Vagina (tissue), 2 donors: Measurements from ENCODE around the gene UBE2F. TPM values are rescaled to one million over a fixed set of nuclear protein-coding genes. Genes with fewer than 3 reads are reported as not detected.

ENCODE experiments used
- DNase-seq, 2 donors: peaks; one replicate each; pipeline ENCODE4 v3.0.0-alpha.2; 2017; ENCODE audit errors: extremely low spot score in 2 of 2
- H3K27ac ChIP-seq: fragments of 200-600 bp; sonication (generic); one replicate; pipeline ENCODE4 v1.5.1; 2019
- H3K27me3 ChIP-seq: fragments of 200-600 bp; sonication (generic); one replicate; pipeline ENCODE4 v1.5.1; 2019
- H3K36me3 ChIP-seq, 2 donors: fragments of 200-600 bp; sonication (generic); one replicate each; pipeline ENCODE4 v1.5.1; 2017 to 2019
- H3K4me1 ChIP-seq: fragments of 200-600 bp; sonication (generic); one replicate; pipeline ENCODE4 v1.5.1; 2019
- H3K4me3 ChIP-seq, 2 donors: fragments of 200-600 bp; sonication (generic); 1 replicate in 1 of 2; 2 replicates in 1 of 2; pipeline ENCODE4 v1.5.1; 2016 to 2019
- H3K9me3 ChIP-seq: fragments of 200-600 bp; sonication (generic); one replicate; pipeline ENCODE4 v1.5.1; 2019
- CTCF ChIP-seq, 3 experiments: fragments of 450-650 bp in 2 of 3; fragments of 200-600 bp in 1 of 3; sonication (generic) in 1 of 3; IDR thresholded peaks; one replicate each; pipeline ENCODE4 v1.5.1; 2017 to 2019; ENCODE audit warnings: antibody characterized with exemption in 3 of 3, mild to moderate bottlenecking in 2 of 3, moderate library complexity in 2 of 3
- POLR2A ChIP-seq, 2 donors: fragments of 450-650 bp; IDR thresholded peaks; one replicate each; pipeline ENCODE4 v1.6.1; 2017; ENCODE audit warnings: antibody characterized with exemption in 2 of 2, mild to moderate bottlenecking in 2 of 2, moderate library complexity in 2 of 2
- POLR2AphosphoS5 ChIP-seq, 2 donors: sonication (generic); formaldehyde crosslinking; IDR thresholded peaks; one replicate each; pipeline ENCODE4 v1.9.0; 2017; ENCODE audit warnings: antibody characterized with exemption in 2 of 2, mild to moderate bottlenecking in 2 of 2, low read depth in 1 of 2; ENCODE audit not compliant: insufficient read depth in 1 of 2
- intact Hi-C: fragments of 100-400 bp; cut with DNase I; formaldehyde crosslinking; loops from one replicate; pipeline ENCODE4 v1.15.1; 2023
- total RNA-seq: library from RNA; depleted of rRNA; stranded (reverse); fragments of >200 nt; gene quantifications from one replicate; pipeline ENCODE4 v1.2.3, GENCODE V29; 2016

The UBE2F gene
- total RNA-seq, 1 donor from 2014 or later = 57.0 TPM

GRCh38 chr2:237987268-237987667 is 20.5 kb downstream of the UBE2F start:
- Histone ChIP-seq H3K4me3 (no peak overlapping the region), H3K36me3 (no peaks in the 10 kb centered on the region), H3K4me1 (no peaks in the 10 kb centered on the region), H3K9me3 (no peaks in the 10 kb centered on the region), H3K27ac (no peak overlapping the region), H3K27me3 (no peaks in the 10 kb centered on the region)
- no peak for DNase-seq
- TF ChIP-seq POLR2AphosphoS5 (IDR thresholded peaks at IDR 0.05; ENCODE audit: insufficient read depth in 1 of 2, low read depth in 1 of 2) (no peak), POLR2A (IDR thresholded peaks at IDR 0.05) (no peak), CTCF (IDR thresholded peaks at IDR 0.05) (no peak)
- intact Hi-C loops = no loop called here

- Histone ChIP-seq H3K4me3 (no peak overlapping the region), H3K36me3 (no peaks in the 10 kb centered on the region), H3K27me3 (no peaks in the 10 kb centered on the region), H3K9me3 (no peaks in the 10 kb centered on the region), H3K4me1 (no peaks in the 10 kb centered on the region), H3K27ac (no peak overlapping the region)
- no peak for DNase-seq
- TF ChIP-seq POLR2A (IDR thresholded peaks at IDR 0.05) = no peak
- TF ChIP-seq POLR2AphosphoS5 (IDR thresholded peaks at IDR 0.05; ENCODE audit: insufficient read depth in 1 of 2, low read depth in 1 of 2) = no peak
- no peak for TF ChIP-seq CTCF (IDR thresholded peaks at IDR 0.05)
- intact Hi-C loops = no loop called here
These were observed 26.9 kb downstream of the UBE2F start for GRCh38 chr2:237993701-237994100.

- no peak for DNase-seq
- Histone ChIP-seq H3K27ac (peak overlapping the region; percentile 52), H3K9me3 (no peaks in the 10 kb centered on the region), H3K36me3 (no peaks in the 10 kb centered on the region), H3K27me3 (no peaks in the 10 kb centered on the region), H3K4me1 (peaks cover 3% of the 10 kb centered on the region), H3K4me3 (no peak overlapping the region)
- intact Hi-C loops = no loop called here
- TF ChIP-seq CTCF (IDR thresholded peaks at IDR 0.05) (no peak), POLR2AphosphoS5 (IDR thresholded peaks at IDR 0.05; ENCODE audit: insufficient read depth in 1 of 2, low read depth in 1 of 2) (no peak), POLR2A (IDR thresholded peaks at IDR 0.05) (no peak)
These were observed 28.2 kb downstream of the UBE2F start for GRCh38 chr2:237995036-237995435.

- Histone ChIP-seq H3K27ac (peak overlapping the region; percentile 52), H3K4me1 (peaks cover 3% of the 10 kb centered on the region), H3K9me3 (no peaks in the 10 kb centered on the region), H3K4me3 (no peak overlapping the region), H3K36me3 (no peaks in the 10 kb centered on the region), H3K27me3 (no peaks in the 10 kb centered on the region)
- no peak for TF ChIP-seq POLR2AphosphoS5 (IDR thresholded peaks at IDR 0.05; ENCODE audit: insufficient read depth in 1 of 2, low read depth in 1 of 2)
- TF ChIP-seq CTCF (IDR thresholded peaks at IDR 0.05) = no peak
- no peak for TF ChIP-seq POLR2A (IDR thresholded peaks at IDR 0.05)
- intact Hi-C loops = no loop called here
- DNase-seq = no peak
These were observed 29.3 kb downstream of the UBE2F start for GRCh38 chr2:237996021-237996593.

- H3K4me1 ChIP-seq = peaks cover 3% of the 10 kb centered on the region
- no peak overlapping the region for H3K27ac ChIP-seq
- no peak for TF ChIP-seq CTCF (IDR thresholded peaks at IDR 0.05)
- TF ChIP-seq POLR2AphosphoS5 (IDR thresholded peaks at IDR 0.05; ENCODE audit: insufficient read depth in 1 of 2, low read depth in 1 of 2) = no peak
- TF ChIP-seq POLR2A (IDR thresholded peaks at IDR 0.05) = no peak
- no peaks in the 10 kb centered on the region for H3K9me3 ChIP-seq
- no peak for DNase-seq
- no peak overlapping the region for H3K4me3 ChIP-seq
- intact Hi-C loops = no loop called here
- no peaks in the 10 kb centered on the region for H3K27me3 ChIP-seq
- H3K36me3 ChIP-seq = no peaks in the 10 kb centered on the region
These were observed 30.7 kb downstream of the UBE2F start for GRCh38 chr2:237997521-237997920.
